ENCODE data around the gene CBX4.
A peak's percentile ranks its signal among the peaks of the same experiment; 100 is the strongest.

The CBX4 gene

GRCh38 chr17:79797492-79798298, 41.5 kb downstream of the CBX4 start:
- FAIRE-seq (no peak), DNase-seq (ENCODE audit: insufficient read length, low spot score) (no peak)
- no peak for TF ChIP-seq SPI1 (IDR thresholded peaks at IDR 0.05; ENCODE audit: low read depth, low read length)
- no peak for TF ChIP-seq POLR2A (IDR thresholded peaks at IDR 0.05; ENCODE audit: low read depth, low read length)
- TF ChIP-seq PAX5 (IDR thresholded peaks at IDR 0.05; ENCODE audit: insufficient read depth, low read length, severe bottlenecking) = no peak
- no peak for TF ChIP-seq POLR2AphosphoS5 (IDR thresholded peaks at IDR 0.05; ENCODE audit: low read depth, low read length)
- TF ChIP-seq TAF1 (IDR thresholded peaks at IDR 0.05; ENCODE audit: low read depth, low read length) = no peak
- TF ChIP-seq POU2F2 (IDR thresholded peaks at IDR 0.05; ENCODE audit: low read depth, low read length) = no peak

GRCh38 chr17:79796763-79797491, 42.3 kb downstream of the CBX4 start, which contains the start of gene CBX8:
Gene CBX8, minus strand, starts transcription at chr17:79797077. Its CDS starts 79 bp downstream, at chr17:79796998.
- DNase-seq (ENCODE audit: insufficient read length, low spot score) (peak; percentile 99), FAIRE-seq (peak; percentile 100)
- TF ChIP-seq SPI1 (IDR thresholded peaks at IDR 0.05; ENCODE audit: low read depth, low read length) = 0 out of 2 replicates have a peak, but pooled peaks have one; percentile 0
- TF ChIP-seq POLR2AphosphoS5 (IDR thresholded peaks at IDR 0.05; ENCODE audit: low read depth, low read length) = no peak

DNA sequence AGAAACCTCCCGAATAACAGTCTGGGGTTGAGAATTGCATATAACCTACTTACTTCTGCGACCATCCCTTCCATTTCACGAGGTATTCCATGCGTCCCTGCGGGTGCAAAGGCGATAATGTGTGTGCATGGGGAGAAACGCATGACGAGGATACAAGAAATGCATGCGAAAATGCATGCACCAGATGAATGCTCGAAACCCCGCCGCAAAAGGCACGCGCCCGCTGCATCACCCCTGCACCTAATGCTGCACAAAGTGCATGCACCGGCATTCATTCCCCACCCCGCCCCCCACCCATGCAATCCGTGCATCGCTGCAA, 42.8 kb downstream of the CBX4 start:
- TF ChIP-seq SPI1 (IDR thresholded peaks at IDR 0.05; ENCODE audit: low read depth, low read length) = no peak
- TF ChIP-seq POLR2AphosphoS5 (IDR thresholded peaks at IDR 0.05; ENCODE audit: low read depth, low read length) = no peak
- TF ChIP-seq POLR2A (IDR thresholded peaks at IDR 0.05; ENCODE audit: low read depth, low read length) = no peak
- no peak for TF ChIP-seq POU2F2 (IDR thresholded peaks at IDR 0.05; ENCODE audit: low read depth, low read length)
- no peak for TF ChIP-seq TAF1 (IDR thresholded peaks at IDR 0.05; ENCODE audit: low read depth, low read length)
- no peak for TF ChIP-seq PAX5 (IDR thresholded peaks at IDR 0.05; ENCODE audit: insufficient read depth, low read length, severe bottlenecking)
- FAIRE-seq = peak; percentile 83
- no peak for DNase-seq (ENCODE audit: insufficient read length, low spot score)

DNA sequence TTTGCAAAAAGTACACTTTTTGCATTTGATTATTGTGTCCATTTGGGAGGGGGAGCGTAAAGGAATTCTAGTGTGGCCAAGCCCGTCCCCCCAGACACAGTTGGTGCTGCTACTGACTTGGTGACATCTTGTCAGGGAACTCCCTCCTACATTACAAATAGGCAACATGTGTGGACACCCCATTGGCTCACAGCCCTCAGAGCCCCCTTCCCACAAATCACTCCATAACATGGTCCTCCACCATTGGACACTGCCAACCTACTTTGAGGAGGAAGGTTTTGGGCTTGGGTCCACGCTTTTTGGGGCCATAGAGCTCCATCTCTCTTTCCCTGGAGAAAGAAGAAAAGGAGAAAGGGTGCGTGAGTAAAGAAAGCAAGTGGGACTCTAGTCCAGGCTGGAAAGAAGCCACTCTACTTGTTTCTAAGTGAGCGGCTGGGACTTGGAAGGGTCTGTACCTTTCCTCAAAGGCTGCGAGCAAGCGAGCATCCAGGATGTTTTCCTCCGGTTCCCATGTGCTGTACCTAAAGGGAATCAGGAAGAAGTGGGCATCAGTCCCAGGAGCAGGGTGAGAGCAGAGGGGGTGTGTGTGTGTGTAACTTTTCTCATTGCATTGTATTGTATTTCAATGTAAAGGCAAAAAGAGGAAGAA, 43.3 kb downstream of the CBX4 start:
- DNase-seq (ENCODE audit: insufficient read length, low spot score) (no peak), FAIRE-seq (no peak)
- TF ChIP-seq PAX5 (IDR thresholded peaks at IDR 0.05; ENCODE audit: insufficient read depth, low read length, severe bottlenecking) (no peak), SPI1 (IDR thresholded peaks at IDR 0.05; ENCODE audit: low read depth, low read length) (no peak), POLR2A (IDR thresholded peaks at IDR 0.05; ENCODE audit: low read depth, low read length) (no peak), TAF1 (IDR thresholded peaks at IDR 0.05; ENCODE audit: low read depth, low read length) (no peak), POLR2AphosphoS5 (IDR thresholded peaks at IDR 0.05; ENCODE audit: low read depth, low read length) (no peak), POU2F2 (IDR thresholded peaks at IDR 0.05; ENCODE audit: low read depth, low read length) (no peak)

DNA sequence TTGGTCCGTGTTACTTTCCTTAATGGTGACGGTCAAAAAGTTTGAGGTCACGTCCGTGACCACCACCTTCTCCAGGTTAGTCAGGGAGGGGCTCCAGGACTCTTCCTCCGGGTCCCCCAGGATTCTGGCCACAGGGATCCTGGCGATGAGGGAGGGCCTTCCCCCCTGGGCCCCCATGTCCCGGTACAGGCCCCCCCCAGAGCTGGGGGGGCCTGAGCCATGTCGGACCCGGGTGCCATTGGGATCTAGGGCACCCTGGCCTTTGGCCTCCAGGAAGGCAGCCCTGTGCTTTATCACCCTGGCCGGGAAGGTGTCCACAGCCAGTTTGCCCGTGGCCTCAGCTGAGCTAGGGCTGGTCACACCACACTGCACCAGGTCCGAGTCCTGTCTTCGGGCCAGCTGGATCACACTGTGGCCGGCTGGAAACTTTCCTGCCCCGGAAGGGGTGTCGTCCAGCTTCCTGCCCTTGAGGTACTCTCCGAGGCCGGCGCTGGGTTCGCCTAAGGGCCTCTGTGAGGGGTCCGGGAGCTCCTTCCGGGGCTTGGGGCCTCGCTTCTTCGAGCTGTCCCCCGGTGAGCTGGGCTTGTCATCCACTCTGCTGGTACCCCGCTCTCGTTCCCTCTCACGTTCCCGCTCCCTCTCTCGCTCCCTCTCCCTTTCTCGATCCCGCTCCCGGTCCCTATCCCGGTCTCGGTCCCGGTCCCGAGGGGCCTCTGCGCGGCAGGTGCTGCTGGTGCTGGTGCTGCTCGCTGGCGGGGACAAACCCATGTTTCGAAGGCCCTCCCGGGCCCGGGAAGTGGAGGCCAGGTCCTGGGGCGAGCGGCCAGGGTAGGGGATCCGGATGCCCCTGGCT, 44.4 kb downstream of the CBX4 start:
- no peak for TF ChIP-seq SPI1 (IDR thresholded peaks at IDR 0.05; ENCODE audit: low read depth, low read length)
- no peak for TF ChIP-seq POLR2AphosphoS5 (IDR thresholded peaks at IDR 0.05; ENCODE audit: low read depth, low read length)
- no peak for TF ChIP-seq TAF1 (IDR thresholded peaks at IDR 0.05; ENCODE audit: low read depth, low read length)
- no peak for TF ChIP-seq POU2F2 (IDR thresholded peaks at IDR 0.05; ENCODE audit: low read depth, low read length)
- TF ChIP-seq PAX5 (IDR thresholded peaks at IDR 0.05; ENCODE audit: insufficient read depth, low read length, severe bottlenecking) = no peak
- no peak for TF ChIP-seq POLR2A (IDR thresholded peaks at IDR 0.05; ENCODE audit: low read depth, low read length)
- DNase-seq (ENCODE audit: insufficient read length, low spot score) (no peak), FAIRE-seq (no peak)

GRCh38 chr17:79793924-79794304, 45.3 kb downstream of the CBX4 start:
- DNase-seq (ENCODE audit: insufficient read length, low spot score) = no peak
- FAIRE-seq = no peak
- TF ChIP-seq POLR2A (IDR thresholded peaks at IDR 0.05; ENCODE audit: low read depth, low read length) (no peak), POLR2AphosphoS5 (IDR thresholded peaks at IDR 0.05; ENCODE audit: low read depth, low read length) (no peak), SPI1 (IDR thresholded peaks at IDR 0.05; ENCODE audit: low read depth, low read length) (no peak), TAF1 (IDR thresholded peaks at IDR 0.05; ENCODE audit: low read depth, low read length) (no peak), PAX5 (IDR thresholded peaks at IDR 0.05; ENCODE audit: insufficient read depth, low read length, severe bottlenecking) (no peak), POU2F2 (IDR thresholded peaks at IDR 0.05; ENCODE audit: low read depth, low read length) (no peak)

DNA sequence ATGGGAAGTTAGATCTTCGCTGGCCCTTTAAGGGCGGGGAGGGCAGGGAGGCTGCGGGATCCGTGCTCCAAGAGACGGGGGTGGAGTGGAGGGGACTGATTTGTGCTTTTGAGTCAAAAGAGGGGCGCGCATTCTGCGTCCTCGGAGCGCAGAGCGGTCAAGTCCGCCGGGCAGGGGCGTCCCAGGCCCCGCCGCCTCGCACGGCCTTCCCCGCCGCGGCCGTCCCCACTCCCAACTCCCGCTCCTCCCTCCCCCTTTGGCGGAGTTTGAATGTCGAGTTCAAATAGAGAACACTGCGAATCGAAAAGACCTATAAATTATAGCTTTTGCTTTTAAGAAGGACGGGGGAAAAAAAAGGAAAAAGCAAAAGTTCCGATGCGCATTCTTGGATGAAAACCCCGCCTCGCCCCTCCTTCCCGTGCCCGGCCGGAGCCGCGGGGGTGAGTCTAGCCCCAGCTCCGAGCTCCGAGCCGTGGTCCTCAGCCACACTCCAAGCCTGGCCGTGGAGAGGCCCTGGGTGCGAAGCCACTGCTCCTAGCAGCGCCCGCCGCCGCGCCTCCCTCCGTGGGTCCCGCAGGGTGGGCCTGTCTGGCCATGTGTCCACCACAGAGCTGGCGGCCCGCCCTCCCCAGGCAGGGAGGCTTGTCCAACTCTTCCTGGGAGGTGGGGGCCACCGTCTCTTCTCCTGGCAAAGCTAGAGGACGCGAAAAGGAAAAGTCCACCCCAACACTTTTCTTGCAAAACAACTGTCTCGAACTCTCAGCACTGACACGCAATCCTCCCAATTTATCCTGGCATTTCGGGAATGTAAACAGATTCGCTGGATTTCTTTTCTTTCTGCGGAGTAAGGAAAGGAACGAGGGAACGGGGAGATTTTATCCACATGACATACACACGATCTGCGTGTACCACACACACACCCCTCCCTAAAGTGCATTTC, 46.0 kb downstream of the CBX4 start:
- TF ChIP-seq TAF1 (IDR thresholded peaks at IDR 0.05; ENCODE audit: low read depth, low read length) (no peak), PAX5 (IDR thresholded peaks at IDR 0.05; ENCODE audit: insufficient read depth, low read length, severe bottlenecking) (no peak), SPI1 (IDR thresholded peaks at IDR 0.05; ENCODE audit: low read depth, low read length) (no peak), POLR2AphosphoS5 (IDR thresholded peaks at IDR 0.05; ENCODE audit: low read depth, low read length) (no peak), POU2F2 (IDR thresholded peaks at IDR 0.05; ENCODE audit: low read depth, low read length) (no peak), POLR2A (IDR thresholded peaks at IDR 0.05; ENCODE audit: low read depth, low read length) (no peak)
- no peak for FAIRE-seq
- DNase-seq (ENCODE audit: insufficient read length, low spot score) = no peak

DNA sequence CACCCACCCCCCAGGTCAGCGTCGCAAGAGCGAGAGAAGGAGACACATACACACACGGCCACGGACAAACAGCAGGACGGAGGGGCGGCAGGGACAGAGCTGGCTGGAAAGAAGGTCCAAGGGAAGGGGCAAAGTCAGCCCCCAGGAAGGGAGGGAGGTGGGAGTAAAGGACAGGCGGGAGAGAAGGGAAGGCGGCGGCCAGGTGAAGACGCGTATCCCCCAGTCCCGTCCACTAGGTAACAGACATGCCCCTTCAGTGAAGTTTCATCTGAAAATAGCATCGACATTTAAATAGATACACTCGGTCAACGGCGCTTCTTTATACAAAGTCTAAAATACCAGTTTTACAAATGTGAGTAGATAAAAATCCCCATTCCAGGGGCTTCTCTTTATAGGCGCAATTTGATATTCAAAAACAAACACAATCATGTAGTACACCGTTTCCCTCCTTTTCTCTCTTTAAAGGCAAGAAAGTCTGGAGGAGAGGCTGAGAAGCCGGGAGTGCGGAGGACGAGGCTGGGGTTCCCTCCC, 46.8 kb downstream of the CBX4 start:
- DNase-seq (ENCODE audit: insufficient read length, low spot score) = no peak
- TF ChIP-seq POU2F2 (IDR thresholded peaks at IDR 0.05; ENCODE audit: low read depth, low read length) = no peak
- no peak for FAIRE-seq

All from GM12891 (cell line).